ENCODE data around the gene AGBL1. TPM values are rescaled to one million over a fixed set of nuclear protein-coding genes. Genes with fewer than 3 reads are reported as not detected.

The AGBL1 gene
- polyA plus RNA-seq, 1 experiment = not detected

DNA sequence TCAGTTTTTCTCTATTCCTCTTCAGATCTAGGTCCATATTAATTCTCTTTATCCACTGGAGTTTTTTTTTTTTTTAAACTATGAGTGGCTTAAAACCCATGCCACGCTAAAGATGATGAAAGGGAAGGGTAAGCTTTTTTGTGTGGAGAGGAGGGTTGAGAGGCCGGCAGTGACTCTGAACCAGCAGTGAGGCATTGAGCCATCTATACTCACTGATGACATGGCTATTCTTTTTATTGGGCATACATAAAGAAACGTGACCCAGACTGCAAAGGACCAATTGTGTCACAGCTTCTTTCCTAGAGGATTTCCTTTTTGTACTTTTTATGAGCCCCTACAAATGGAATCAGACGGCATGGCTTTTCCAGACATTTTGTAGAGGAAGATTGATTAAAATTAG lies 662.2 kb downstream of the AGBL1 start:
- Histone ChIP-seq H3K4me3 (ENCODE audit: low read depth, low read length) (no peak overlapping the region), H3K27me3 (ENCODE audit: control insufficient read depth, insufficient read depth, low read length) (no peaks in the 10 kb centered on the region), H3K27ac (ENCODE audit: low read depth, low read length) (no peak overlapping the region), H3K9me3 (ENCODE audit: control insufficient read depth, insufficient read depth, low read length) (no peaks in the 10 kb centered on the region)
- ChIA-PET POLR2A (no interaction called here), CTCF (no interaction called here)
- TF ChIP-seq, protein P1, sequence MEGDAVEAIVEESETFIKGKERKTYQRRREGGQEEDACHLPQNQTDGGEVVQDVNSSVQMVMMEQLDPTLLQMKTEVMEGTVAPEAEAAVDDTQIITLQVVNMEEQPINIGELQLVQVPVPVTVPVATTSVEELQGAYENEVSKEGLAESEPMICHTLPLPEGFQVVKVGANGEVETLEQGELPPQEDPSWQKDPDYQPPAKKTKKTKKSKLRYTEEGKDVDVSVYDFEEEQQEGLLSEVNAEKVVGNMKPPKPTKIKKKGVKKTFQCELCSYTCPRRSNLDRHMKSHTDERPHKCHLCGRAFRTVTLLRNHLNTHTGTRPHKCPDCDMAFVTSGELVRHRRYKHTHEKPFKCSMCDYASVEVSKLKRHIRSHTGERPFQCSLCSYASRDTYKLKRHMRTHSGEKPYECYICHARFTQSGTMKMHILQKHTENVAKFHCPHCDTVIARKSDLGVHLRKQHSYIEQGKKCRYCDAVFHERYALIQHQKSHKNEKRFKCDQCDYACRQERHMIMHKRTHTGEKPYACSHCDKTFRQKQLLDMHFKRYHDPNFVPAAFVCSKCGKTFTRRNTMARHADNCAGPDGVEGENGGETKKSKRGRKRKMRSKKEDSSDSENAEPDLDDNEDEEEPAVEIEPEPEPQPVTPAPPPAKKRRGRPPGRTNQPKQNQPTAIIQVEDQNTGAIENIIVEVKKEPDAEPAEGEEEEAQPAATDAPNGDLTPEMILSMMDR (IDR thresholded peaks at IDR 0.05; ENCODE audit: low read depth, low read length) = no peak
- no peak for DNase-seq (ENCODE audit: low read depth, low spot score)

DNA sequence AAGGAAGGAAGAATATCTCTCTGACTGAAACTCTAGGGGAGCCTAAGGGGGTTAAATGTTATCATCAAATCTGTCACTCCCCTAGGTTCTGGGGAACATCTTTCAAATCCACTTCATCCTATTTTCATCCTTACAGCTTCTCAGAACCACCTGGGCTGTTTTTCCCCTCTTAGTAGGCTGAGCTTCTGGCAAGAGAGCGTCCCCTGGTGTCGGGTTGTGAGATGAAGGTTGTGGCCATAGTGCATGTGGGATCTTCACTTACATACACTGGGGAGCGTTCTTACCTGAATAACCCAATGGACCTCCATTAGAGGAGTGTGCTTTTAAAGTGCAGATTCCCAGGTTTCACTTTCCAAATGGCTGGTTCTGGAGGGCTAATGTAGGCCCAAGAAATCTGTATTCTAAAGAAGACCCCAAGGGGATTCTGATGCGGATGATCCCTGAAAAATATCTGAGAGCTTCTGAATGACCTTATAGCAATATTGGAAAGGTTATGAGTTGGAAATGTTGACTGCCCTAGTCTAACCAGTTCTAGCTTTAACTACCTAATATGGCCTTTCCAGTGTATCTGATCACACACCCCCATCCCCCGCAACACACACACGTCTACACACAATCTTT lies 663.7 kb downstream of the AGBL1 start:
- no peak overlapping the region for H3K27ac ChIP-seq (ENCODE audit: low read depth, low read length)
- H3K27me3 ChIP-seq (ENCODE audit: control insufficient read depth, insufficient read depth, low read length) = no peaks in the 10 kb centered on the region
- TF ChIP-seq, protein P1 (IDR thresholded peaks at IDR 0.05; ENCODE audit: low read depth, low read length) = peak; percentile 18
- ChIA-PET POLR2A (no interaction called here), CTCF (no interaction called here)
- DNase-seq (ENCODE audit: low read depth, low spot score) = no peak
- no peak overlapping the region for H3K4me3 ChIP-seq (ENCODE audit: low read depth, low read length)
- no peaks in the 10 kb centered on the region for H3K9me3 ChIP-seq (ENCODE audit: control insufficient read depth, insufficient read depth, low read length)

DNA sequence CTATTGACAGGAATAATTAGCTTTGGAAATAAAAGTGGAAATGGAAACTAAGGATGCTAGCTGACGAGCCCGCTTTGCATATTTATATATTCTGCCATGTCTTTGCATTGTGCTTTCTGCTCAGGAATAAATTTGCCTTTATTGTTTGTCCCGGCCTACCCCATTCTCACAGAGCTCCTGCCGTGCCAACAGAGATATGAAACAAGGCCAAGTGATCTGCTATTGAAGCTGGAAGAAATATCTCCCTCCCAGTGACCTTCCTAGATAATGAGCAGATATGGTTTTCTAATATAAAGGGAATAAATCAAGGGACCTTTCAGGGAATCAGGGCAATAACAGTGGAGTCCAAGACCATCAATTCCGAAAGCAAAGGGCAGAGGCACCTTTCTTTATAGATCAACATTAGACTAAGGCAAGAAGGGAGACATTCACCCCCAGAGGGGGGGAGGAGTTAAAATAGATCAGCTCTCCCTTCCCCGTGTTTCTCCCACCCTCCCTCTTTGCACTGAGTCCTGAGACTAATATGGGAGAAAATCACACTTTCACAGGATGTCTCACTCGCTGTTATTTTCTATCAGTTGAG lies 664.6 kb downstream of the AGBL1 start:
- no peak for DNase-seq (ENCODE audit: low read depth, low spot score)
- H3K4me3 ChIP-seq (ENCODE audit: low read depth, low read length) = no peak overlapping the region
- no peaks in the 10 kb centered on the region for H3K27me3 ChIP-seq (ENCODE audit: control insufficient read depth, insufficient read depth, low read length)
- CTCF ChIA-PET = no interaction called here
- TF ChIP-seq, protein P1 (IDR thresholded peaks at IDR 0.05; ENCODE audit: low read depth, low read length) = no peak
- H3K27ac ChIP-seq (ENCODE audit: low read depth, low read length) = no peak overlapping the region
- POLR2A ChIA-PET = no interaction called here
- no peaks in the 10 kb centered on the region for H3K9me3 ChIP-seq (ENCODE audit: control insufficient read depth, insufficient read depth, low read length)

DNA sequence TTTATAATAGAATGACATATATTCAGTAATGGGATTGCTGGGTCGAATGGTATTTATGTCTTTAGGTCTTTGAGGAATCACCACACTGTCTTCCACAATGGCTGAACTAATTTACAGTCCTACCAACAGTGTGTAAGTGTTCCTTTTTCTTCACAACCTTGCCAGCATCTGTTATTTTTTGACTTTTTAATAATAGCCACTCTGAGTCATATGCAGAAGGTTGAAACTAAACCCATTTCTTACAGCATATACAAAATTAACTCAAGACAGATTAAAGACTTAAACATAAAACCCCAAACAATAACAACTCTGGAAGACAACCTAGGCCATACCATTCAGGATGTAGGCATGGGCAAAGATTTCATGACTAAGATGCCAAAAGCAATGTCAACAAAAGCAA lies 671.4 kb downstream of the AGBL1 start:
- POLR2A ChIA-PET = no interaction called here
- DNase-seq (ENCODE audit: low read depth, low spot score) = no peak
- Histone ChIP-seq H3K4me3 (ENCODE audit: low read depth, low read length) (no peak overlapping the region), H3K27ac (ENCODE audit: low read depth, low read length) (no peak overlapping the region), H3K27me3 (ENCODE audit: control insufficient read depth, insufficient read depth, low read length) (no peaks in the 10 kb centered on the region), H3K9me3 (ENCODE audit: control insufficient read depth, insufficient read depth, low read length) (peaks cover 3% of the 10 kb centered on the region; the same call in 1 of the 2 replicates)
- TF ChIP-seq, protein P1 (IDR thresholded peaks at IDR 0.05; ENCODE audit: low read depth, low read length) = no peak
- CTCF ChIA-PET = no interaction called here

DNA sequence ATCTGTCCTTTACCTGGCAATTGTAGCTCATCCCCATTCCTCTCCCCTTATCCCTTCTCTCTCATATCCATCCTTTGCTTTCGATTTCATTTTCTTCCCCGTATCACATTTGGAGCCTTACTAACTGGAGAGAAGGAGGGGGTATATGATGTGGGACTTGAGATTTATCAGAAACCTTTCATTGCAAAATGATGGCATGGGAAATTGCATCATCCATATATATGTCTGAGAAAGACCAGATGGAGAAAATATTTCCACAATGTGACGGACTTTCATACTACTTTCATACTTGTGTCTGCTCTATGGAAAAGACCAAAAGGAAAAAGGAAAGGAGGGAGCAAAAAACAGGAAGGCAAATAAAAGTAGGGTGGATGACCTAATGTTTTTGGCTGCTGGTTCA lies 675.2 kb downstream of the AGBL1 start:
- no peak overlapping the region for H3K27ac ChIP-seq (ENCODE audit: low read depth, low read length)
- peaks cover 3% of the 10 kb centered on the region; the same call in 1 of the 2 replicates for H3K9me3 ChIP-seq (ENCODE audit: control insufficient read depth, insufficient read depth, low read length)
- CTCF ChIA-PET = interaction anchor here (0.6 kb wide), 1 partner anchor 1488 kb away, joined by 3 read pairs; no protein-coding TSS in a partner anchor
- POLR2A ChIA-PET = no interaction called here
- no peak for DNase-seq (ENCODE audit: low read depth, low spot score)
- no peaks in the 10 kb centered on the region for H3K27me3 ChIP-seq (ENCODE audit: control insufficient read depth, insufficient read depth, low read length)
- no peak overlapping the region for H3K4me3 ChIP-seq (ENCODE audit: low read depth, low read length)
- TF ChIP-seq, protein P1 (IDR thresholded peaks at IDR 0.05; ENCODE audit: low read depth, low read length) = no peak
